ENCODE measurements around the gene TMEM100.

The TMEM100 gene

GRCh38 chr17:55710829-55711496 lies 11.7 kb downstream of the TMEM100 start:
- no peak for DNase-seq

GRCh38 chr17:55710410-55710809 lies 12.3 kb downstream of the TMEM100 start:
- no peak for DNase-seq

GRCh38 chr17:55709984-55710383 lies 12.7 kb downstream of the TMEM100 start:
- DNase-seq: no peak

GRCh38 chr17:55709440-55709839 lies 13.2 kb downstream of the TMEM100 start:
- no peak for DNase-seq

GRCh38 chr17:55708175-55708974 lies 14.3 kb downstream of the TMEM100 start:
- DNase-seq: no peak

GRCh38 chr17:55706808-55707773 lies 15.6 kb downstream of the TMEM100 start:
- DNase-seq: no peak

GRCh38 chr17:55705847-55706246 lies 16.8 kb downstream of the TMEM100 start:
- DNase-seq: no peak

- DNase-seq: no peak
Measured at GRCh38 chr17:55704401-55704800, 18.3 kb downstream of the TMEM100 start.

- no peak for DNase-seq
Measured at GRCh38 chr17:55702150-55702549, 20.5 kb downstream of the TMEM100 start.

GRCh38 chr17:55699181-55699860 lies 23.3 kb downstream of the TMEM100 start:
- no peak for DNase-seq

- DNase-seq: no peak
Measured at GRCh38 chr17:55694286-55694910, 28.3 kb downstream of the TMEM100 start.

GRCh38 chr17:55693254-55694216 lies 29.1 kb downstream of the TMEM100 start:
- peak; percentile 13 for DNase-seq

- DNase-seq: no peak
Measured at GRCh38 chr17:55692276-55692675, 30.4 kb downstream of the TMEM100 start.

GRCh38 chr17:55691666-55692065 lies 31.0 kb downstream of the TMEM100 start:
- no peak for DNase-seq

- DNase-seq: no peak
Measured at GRCh38 chr17:55690105-55690508, 32.6 kb downstream of the TMEM100 start.

GRCh38 chr17:55689672-55690071 lies 33.0 kb downstream of the TMEM100 start:
- no peak for DNase-seq

- DNase-seq: no peak
Measured at GRCh38 chr17:55688057-55688456, 34.6 kb downstream of the TMEM100 start.

GRCh38 chr17:55687037-55687436 lies 35.6 kb downstream of the TMEM100 start:
- no peak for DNase-seq

- DNase-seq: no peak
Measured at GRCh38 chr17:55683550-55684315, 38.9 kb downstream of the TMEM100 start.

- DNase-seq: no peak
Measured at GRCh38 chr17:55681342-55681700, 41.3 kb downstream of the TMEM100 start.
